Body of pancreas (tissue), 4 donors: ENCODE data around the gene MXD3.

Experiments
- POLR2A ChIP-seq, 3 donors: fragments of 450-650 bp; IDR thresholded peaks; one replicate each; pipeline ENCODE4 v1.6.1; 2016; ENCODE audit warnings: antibody characterized with exemption in 3 of 3, mild to moderate bottlenecking in 2 of 3
- TF ChIP-seq, protein P1 (sequence below), 7 experiments: fragments of 450-650 bp in 4 of 7; fragments of 200-600 bp in 3 of 7; sonication (generic) in 3 of 7; IDR thresholded peaks; one replicate each; pipeline ENCODE4 v1.5.1; 2016 to 2019; ENCODE audit warnings: antibody characterized with exemption in 7 of 7

DNA sequence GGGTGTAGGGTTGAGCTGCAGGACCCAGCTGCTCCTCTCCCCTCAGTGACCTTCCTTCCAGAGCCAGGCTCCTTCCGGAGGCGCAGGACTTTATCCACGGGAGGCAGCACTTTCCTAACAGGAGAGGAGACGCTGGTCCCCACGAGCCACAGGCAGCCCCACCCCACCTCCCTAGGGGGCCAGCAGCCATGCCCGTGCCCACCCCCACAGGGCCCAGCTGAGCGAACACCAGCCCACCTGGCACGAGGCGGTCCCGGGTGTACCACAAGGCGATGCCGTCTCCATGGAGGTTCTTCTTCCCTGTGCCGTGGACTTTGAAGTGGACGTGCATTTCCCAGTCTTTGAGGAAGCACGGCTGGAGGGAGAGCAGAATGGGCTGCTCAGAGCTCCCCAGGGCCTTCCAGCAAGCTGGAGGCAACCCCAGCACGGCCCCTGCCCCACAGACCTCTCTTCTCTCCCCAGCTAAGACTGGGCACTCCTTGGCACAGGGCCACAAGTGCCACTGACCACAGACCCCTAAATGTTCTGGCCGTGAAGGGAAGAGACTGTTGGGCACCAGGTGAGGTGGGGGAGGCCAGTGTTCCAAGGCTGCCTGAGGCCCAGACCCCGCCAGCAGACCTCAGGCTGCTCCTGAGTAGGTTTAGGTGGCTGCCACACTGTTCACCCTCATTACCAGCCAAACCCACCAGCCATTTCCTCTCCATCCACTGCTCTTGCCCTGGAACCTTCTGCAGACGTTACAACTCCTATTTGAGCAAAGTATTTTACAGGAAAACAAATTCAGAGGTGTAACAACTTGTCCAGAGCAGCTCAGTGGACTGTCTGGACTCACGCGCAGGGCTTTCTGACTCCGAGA, 26.8 kb upstream of the MXD3 start:
- TF ChIP-seq, protein P1, sequence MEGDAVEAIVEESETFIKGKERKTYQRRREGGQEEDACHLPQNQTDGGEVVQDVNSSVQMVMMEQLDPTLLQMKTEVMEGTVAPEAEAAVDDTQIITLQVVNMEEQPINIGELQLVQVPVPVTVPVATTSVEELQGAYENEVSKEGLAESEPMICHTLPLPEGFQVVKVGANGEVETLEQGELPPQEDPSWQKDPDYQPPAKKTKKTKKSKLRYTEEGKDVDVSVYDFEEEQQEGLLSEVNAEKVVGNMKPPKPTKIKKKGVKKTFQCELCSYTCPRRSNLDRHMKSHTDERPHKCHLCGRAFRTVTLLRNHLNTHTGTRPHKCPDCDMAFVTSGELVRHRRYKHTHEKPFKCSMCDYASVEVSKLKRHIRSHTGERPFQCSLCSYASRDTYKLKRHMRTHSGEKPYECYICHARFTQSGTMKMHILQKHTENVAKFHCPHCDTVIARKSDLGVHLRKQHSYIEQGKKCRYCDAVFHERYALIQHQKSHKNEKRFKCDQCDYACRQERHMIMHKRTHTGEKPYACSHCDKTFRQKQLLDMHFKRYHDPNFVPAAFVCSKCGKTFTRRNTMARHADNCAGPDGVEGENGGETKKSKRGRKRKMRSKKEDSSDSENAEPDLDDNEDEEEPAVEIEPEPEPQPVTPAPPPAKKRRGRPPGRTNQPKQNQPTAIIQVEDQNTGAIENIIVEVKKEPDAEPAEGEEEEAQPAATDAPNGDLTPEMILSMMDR (IDR thresholded peaks at IDR 0.05), result no peak
- TF ChIP-seq POLR2A (IDR thresholded peaks at IDR 0.05), result no peak
